D721Med (cell line): ENCODE measurements around the gene RHOXF2.
"Not testable (repeated sequence)": the region's sequence is repeated elsewhere in the genome, so short reads cannot be mapped to it uniquely, and the experiment has no call there.

Experiments used
- DNase-seq: peaks from one replicate; pipeline ENCODE4 v3.0.0; 2011; ENCODE audit warnings: low spot score; ENCODE audit not compliant: insufficient read length
- FAIRE-seq: peaks from 2 replicates; lab custom pipeline; 2011; peaks lifted over from hg19 to GRCh38; lab: Jason Lieb, UNC
- CTCF ChIP-seq: IDR thresholded peaks from 2 replicates; pipeline ENCODE4 v1.5.1; 2012; ENCODE audit warnings: mild to moderate bottlenecking, control low read depth; ENCODE audit not compliant: insufficient read depth; ENCODE audit errors: missing control alignments

Gene RHOXF2

GRCh38 chrX:120136840-120137239 lies 21.6 kb upstream of the RHOXF2 start:
- FAIRE-seq (no peak), DNase-seq (no peak)
- TF ChIP-seq CTCF: no peak

- TF ChIP-seq CTCF: no peak
- DNase-seq (no peak), FAIRE-seq (no peak)
Observed at GRCh38 chrX:120137439-120137838, 21.0 kb upstream of the RHOXF2 start.

GRCh38 chrX:120140293-120140981 lies 18.0 kb upstream of the RHOXF2 start:
- DNase-seq (no peak), FAIRE-seq (no peak)
- TF ChIP-seq CTCF: no peak

GRCh38 chrX:120144178-120144844 lies 14.1 kb upstream of the RHOXF2 start:
- FAIRE-seq (no peak), DNase-seq (no peak)
- no peak for TF ChIP-seq CTCF

GRCh38 chrX:120145295-120145925 lies 13.0 kb upstream of the RHOXF2 start:
- no peak for FAIRE-seq
- no peak for DNase-seq
- no peak for TF ChIP-seq CTCF

- DNase-seq, FAIRE-seq: not testable (repeated sequence)
Observed at GRCh38 chrX:120146323-120146722, 12.1 kb upstream of the RHOXF2 start.

GRCh38 chrX:120147537-120147936 lies 10.9 kb upstream of the RHOXF2 start:
- DNase-seq: no peak
- TF ChIP-seq CTCF: no peak
- FAIRE-seq: no peak

GRCh38 chrX:120150109-120150744 lies 8.2 kb upstream of the RHOXF2 start:
- FAIRE-seq: peak; percentile 32
- not testable (repeated sequence) for DNase-seq

GRCh38 chrX:120159086-120159485 lies 673 bp downstream of the RHOXF2 start:
- FAIRE-seq, DNase-seq: not testable (repeated sequence)

GRCh38 chrX:120193254-120193653 lies 34.8 kb downstream of the RHOXF2 start:
- DNase-seq, FAIRE-seq: not testable (repeated sequence)

- FAIRE-seq, DNase-seq: not testable (repeated sequence)
Observed at GRCh38 chrX:120193720-120194119, 35.3 kb downstream of the RHOXF2 start.

- peak; percentile 84 for FAIRE-seq
- DNase-seq: not testable (repeated sequence)
Observed at GRCh38 chrX:120195786-120196185, 37.4 kb downstream of the RHOXF2 start.
